ENCODE data around the gene CEACAM3. TPM values are rescaled to one million over a fixed set of nuclear protein-coding genes. Genes with fewer than 3 reads are reported as not detected.

CEACAM3 gene
- polyA plus RNA-seq, 2 of the 4 experiments (the other 2 are of a cell fraction): not detected

DNA sequence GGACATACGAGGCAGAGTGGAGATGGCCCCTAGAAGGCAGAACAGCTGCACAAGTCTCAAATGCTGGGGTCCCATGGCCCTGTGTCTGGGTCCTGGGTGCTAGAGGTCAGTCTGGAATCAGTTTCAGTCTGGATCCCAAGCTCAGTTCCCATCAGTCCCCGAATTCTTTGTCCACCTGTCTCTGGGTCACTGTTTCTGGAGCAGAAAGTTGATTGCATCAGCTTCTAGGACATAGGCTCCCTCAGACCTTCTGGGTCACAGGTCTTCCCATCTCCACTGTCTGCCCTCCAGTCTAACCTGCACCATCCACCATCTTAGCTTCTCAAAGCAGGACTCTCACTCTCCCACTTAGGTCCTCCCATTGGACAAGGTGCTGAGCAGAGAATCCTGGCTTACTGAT, 42.8 kb downstream of the CEACAM3 start (continued):
- no peak for TF ChIP-seq REST (IDR thresholded peaks at IDR 0.05)
- TF ChIP-seq, protein P1, sequence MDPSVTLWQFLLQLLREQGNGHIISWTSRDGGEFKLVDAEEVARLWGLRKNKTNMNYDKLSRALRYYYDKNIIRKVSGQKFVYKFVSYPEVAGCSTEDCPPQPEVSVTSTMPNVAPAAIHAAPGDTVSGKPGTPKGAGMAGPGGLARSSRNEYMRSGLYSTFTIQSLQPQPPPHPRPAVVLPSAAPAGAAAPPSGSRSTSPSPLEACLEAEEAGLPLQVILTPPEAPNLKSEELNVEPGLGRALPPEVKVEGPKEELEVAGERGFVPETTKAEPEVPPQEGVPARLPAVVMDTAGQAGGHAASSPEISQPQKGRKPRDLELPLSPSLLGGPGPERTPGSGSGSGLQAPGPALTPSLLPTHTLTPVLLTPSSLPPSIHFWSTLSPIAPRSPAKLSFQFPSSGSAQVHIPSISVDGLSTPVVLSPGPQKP (IDR thresholded peaks at IDR 0.05; ENCODE audit: low read depth, low read length): no peak

DNA sequence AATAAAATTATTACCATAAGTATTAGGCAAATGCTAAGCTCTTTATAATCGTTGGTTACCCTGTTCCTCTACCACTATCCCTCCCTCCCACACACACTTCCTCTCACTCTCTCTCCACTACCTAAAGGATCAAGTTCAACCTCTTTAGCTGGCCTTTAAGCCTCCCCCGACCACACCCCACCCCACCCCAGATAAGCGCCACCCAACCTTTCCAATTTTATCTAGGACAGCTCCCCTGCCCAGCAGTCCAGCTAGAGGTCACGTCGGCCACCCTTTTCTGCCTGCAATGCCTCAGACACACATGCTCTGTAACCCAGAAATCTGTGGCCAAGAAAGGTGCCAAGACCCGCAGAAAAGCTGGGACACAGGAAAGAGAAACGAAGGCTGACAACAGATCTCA, 47.0 kb downstream of the CEACAM3 start:
- TF ChIP-seq MAZ (IDR thresholded peaks at IDR 0.05; ENCODE audit: borderline replicate concordance, low read depth, low read length) (no peak), NFE2L2 (conservative IDR thresholded peaks at IDR 0.05; ENCODE audit: low read length) (no peak), RARB (CRISPR knock-in tag; IDR thresholded peaks at IDR 0.05) (no peak), CTCF (IDR thresholded peaks at IDR 0.05) (no peak), USF2 (IDR thresholded peaks at IDR 0.05) (no peak), ZSCAN20 (CRISPR knock-in tag; IDR thresholded peaks at IDR 0.05) (no peak), REST (IDR thresholded peaks at IDR 0.05) (no peak), JUN (IDR thresholded peaks at IDR 0.05) (no peak), ESRRA (IDR thresholded peaks at IDR 0.05; ENCODE audit: borderline replicate concordance, low read length) (no peak), KDM1A (IDR thresholded peaks at IDR 0.05; ENCODE audit: low read depth) (no peak), EP300 (IDR thresholded peaks at IDR 0.05) (no peak), HOXA7 (CRISPR knock-in tag; IDR thresholded peaks at IDR 0.05) (no peak), HDAC2 (IDR thresholded peaks at IDR 0.05) (no peak)
- TF ChIP-seq, protein P2, sequence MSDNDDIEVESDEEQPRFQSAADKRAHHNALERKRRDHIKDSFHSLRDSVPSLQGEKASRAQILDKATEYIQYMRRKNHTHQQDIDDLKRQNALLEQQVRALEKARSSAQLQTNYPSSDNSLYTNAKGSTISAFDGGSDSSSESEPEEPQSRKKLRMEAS (IDR thresholded peaks at IDR 0.05): no peak
- DNase-seq (ENCODE audit: low read depth in 1 of 2, low spot score in 1 of 2) (no peak), FAIRE-seq (no peak), ATAC-seq (no peak)
- H3K27ac ChIP-seq: no peak overlapping the region
- H3K9me3 ChIP-seq: no peaks in the 10 kb centered on the region
- H3K4me2 ChIP-seq: no peak overlapping the region
- H3K4me3 ChIP-seq: no peak overlapping the region
- ChIA-PET CTCF (interaction anchor here (0.7 to 3.4 kb wide), 11 partner anchors 8 to 280 kb away, joined by 3 to 15 read pairs (median 7); partner anchors contain the start of genes CEACAM3 and RPS19), POLR2A (interaction anchor here (2.3 kb wide), 1 partner anchor 17 kb away, joined by 10 read pairs; the partner anchor contains the start of gene RPS19)
- WGBS (ENCODE audit: missing lambda C conversion rate): 37% methylated on average over 7 of the region's 7 CpGs
- no peaks in the 10 kb centered on the region for H3K4me1 ChIP-seq

Measured in A549 (cell line).